Ishikawa (cell line): ENCODE measurements around the gene PPM1F.

Experiments used
- CEBPB ChIP-seq: IDR thresholded peaks from 2 replicates; pipeline ENCODE4 v1.6.1; 2012
- CREB1 ChIP-seq: IDR thresholded peaks from 2 replicates; pipeline ENCODE4 v1.6.1; 2012; ENCODE audit warnings: low read depth
- EGR1 ChIP-seq: IDR thresholded peaks from 2 replicates; pipeline ENCODE4 v1.6.1; 2012
- EP300 ChIP-seq: IDR thresholded peaks from 2 replicates; pipeline ENCODE4 v1.6.1; 2012; ENCODE audit warnings: borderline replicate concordance
- FOXM1 ChIP-seq: IDR thresholded peaks from 2 replicates; pipeline ENCODE4 v1.6.1; 2012; ENCODE audit warnings: low read depth, borderline replicate concordance
- NFIC ChIP-seq: IDR thresholded peaks from 2 replicates; pipeline ENCODE4 v1.6.1; 2012
- RAD21 ChIP-seq: IDR thresholded peaks from 2 replicates; pipeline ENCODE4 v1.6.1; 2012; ENCODE audit warnings: low read depth
- TAF1 ChIP-seq: IDR thresholded peaks from 2 replicates; pipeline ENCODE4 v1.6.1; 2012; ENCODE audit warnings: low read depth, mild to moderate bottlenecking
- TCF12 ChIP-seq: IDR thresholded peaks from 2 replicates; pipeline ENCODE4 v1.6.1; 2012; ENCODE audit warnings: low read depth
- TEAD4 ChIP-seq: IDR thresholded peaks from 2 replicates; pipeline ENCODE4 v1.6.1; 2012
- USF1 ChIP-seq: IDR thresholded peaks from 2 replicates; pipeline ENCODE4 v1.6.1; 2012
- YY1 ChIP-seq: IDR thresholded peaks from 2 replicates; pipeline ENCODE4 v1.6.1; 2012; ENCODE audit warnings: low read depth
- ZBTB7A ChIP-seq: IDR thresholded peaks from 2 replicates; pipeline ENCODE4 v1.6.1; 2012; ENCODE audit warnings: low read depth
- TF ChIP-seq, protein P1 (sequence below): IDR thresholded peaks from 2 replicates; pipeline ENCODE4 v1.6.1; 2012
- TF ChIP-seq, protein P2 (sequence below): IDR thresholded peaks from 2 replicates; pipeline ENCODE4 v1.6.1; 2012; ENCODE audit warnings: low read depth, mild to moderate bottlenecking

The PPM1F gene

DNA sequence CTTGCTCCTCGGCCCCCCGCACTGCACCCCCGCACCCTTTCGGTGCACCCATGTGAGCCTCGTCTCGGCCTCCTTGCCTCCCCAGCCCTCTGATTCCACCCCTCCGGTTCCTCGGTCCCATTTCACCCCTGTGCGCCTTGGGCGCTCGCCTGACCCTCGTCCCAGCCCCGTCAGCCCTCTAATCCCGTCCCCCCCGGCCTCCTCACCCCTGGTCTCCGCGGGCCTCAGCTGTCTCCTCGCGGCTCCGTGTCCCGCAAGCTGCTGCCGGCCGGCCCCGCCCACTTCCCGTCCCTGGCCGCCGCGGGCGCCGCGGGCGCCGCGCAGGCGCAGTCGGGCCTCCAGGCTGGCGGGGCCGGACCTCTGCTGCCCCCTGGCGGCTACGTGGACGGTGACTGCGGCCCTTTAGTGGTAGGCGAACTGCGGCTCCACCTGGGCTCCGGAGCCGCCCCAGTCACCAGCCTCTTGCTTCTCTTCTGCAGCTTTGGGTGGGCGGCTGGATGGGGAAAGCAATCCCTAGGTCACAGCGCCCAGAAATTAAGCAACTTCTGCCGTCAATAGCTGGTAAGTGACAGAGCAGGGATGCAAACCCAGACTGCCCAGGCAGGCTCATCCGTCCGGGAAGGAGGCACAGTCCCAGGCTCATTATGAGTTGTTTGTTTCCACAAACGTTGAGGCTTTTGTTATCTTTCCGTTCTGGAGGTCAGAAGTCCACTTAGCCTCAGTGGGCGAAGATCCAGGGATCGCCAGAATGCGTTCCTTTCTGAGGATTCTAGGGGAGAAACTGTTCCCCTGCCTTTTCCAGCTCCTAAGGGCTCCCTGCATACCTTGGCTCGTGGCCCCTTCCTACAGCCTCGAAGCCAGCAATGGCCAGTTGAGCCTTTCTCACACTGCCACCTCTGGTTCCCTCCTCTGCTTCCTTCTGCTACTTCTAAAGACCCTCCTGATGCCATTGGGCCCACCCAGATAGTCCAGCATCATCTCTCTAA lies at the start of gene PPM1F:
Gene PPM1F (minus strand): TSS at position 263 of the 986 bp plus-strand sequence. CDS start 6,800 bp downstream, outside the sequence.
- TF ChIP-seq RAD21 (peak; percentile 71), ZBTB7A (no peak), CEBPB (no peak), YY1 (no peak), TEAD4 (no peak), TAF1 (no peak; the same call in 1 of the 2 replicates), FOXM1 (no peak)
- TF ChIP-seq, protein P1, sequence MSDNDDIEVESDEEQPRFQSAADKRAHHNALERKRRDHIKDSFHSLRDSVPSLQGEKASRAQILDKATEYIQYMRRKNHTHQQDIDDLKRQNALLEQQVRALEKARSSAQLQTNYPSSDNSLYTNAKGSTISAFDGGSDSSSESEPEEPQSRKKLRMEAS = peak; percentile 47; the same call in 1 of the 2 replicates

- no peak for TF ChIP-seq CREB1
- TF ChIP-seq TCF12 = no peak
Measured at GRCh38 chr22:22001664-22002525, 49.2 kb upstream of the PPM1F start.

DNA sequence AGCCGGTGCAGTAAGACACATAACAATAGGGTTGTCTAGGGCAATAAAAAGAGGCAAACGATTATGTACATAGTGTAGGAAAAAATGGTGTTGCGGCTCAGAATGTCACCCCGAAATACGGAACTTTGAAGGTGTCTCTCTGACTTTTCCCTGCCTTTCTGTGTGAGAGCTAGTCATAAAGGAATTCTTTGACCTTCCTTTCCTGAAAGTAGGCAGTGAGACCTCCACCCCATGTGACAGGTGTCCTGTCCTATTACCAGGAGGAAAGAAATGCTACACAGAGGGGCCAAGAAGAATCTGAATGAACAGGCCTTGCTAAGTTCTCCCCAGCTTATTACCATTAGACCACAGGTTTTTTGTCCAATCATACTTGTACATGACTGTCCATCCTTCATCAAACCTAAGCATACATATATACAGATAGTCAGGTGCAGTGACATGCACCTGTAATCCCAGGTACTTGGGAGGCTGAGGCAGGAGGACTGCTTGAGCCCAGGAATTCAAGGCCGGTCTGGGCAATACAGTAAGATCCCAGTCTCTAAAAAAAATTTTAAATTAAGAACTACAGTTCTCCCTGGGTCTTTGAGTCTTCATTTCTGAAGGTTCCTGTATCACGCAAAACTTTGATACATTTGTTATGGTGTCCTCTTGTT lies 46.1 kb upstream of the PPM1F start:
- TF ChIP-seq CREB1 (no peak), USF1 (no peak), RAD21 (no peak), TEAD4 (no peak), YY1 (no peak)
- TF ChIP-seq, protein P1 = no peak

DNA sequence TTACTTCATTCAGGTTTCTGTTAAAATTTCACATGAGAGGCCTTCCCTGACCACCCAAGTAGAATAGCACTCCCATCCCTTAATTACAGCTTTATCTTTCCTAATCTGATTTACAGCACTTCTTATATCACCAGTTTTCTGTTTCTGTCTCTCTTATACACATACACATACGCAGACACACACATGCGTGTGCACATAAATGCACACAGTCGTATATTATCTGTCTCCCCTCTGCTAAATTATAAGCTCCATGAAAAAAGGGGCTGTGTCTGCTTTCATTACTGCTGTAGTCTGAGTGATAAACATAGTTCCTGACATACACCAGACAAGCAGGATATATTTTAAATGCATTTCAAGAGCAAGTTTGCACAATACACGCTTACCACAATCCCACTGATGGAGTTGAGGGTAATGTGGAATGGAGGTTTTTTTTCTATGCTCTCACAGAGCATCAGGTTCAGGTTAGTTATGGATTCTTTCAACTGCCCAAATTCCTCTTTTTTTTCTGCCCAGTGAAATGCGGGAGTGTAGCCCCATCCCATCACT lies 43.6 kb upstream of the PPM1F start:
- TF ChIP-seq TEAD4 (no peak), YY1 (no peak), TCF12 (no peak), CREB1 (no peak), ZBTB7A (no peak), EP300 (no peak), CEBPB (no peak), NFIC (no peak), TAF1 (no peak), RAD21 (no peak), EGR1 (no peak), USF1 (no peak), FOXM1 (no peak)
- TF ChIP-seq, protein P2, sequence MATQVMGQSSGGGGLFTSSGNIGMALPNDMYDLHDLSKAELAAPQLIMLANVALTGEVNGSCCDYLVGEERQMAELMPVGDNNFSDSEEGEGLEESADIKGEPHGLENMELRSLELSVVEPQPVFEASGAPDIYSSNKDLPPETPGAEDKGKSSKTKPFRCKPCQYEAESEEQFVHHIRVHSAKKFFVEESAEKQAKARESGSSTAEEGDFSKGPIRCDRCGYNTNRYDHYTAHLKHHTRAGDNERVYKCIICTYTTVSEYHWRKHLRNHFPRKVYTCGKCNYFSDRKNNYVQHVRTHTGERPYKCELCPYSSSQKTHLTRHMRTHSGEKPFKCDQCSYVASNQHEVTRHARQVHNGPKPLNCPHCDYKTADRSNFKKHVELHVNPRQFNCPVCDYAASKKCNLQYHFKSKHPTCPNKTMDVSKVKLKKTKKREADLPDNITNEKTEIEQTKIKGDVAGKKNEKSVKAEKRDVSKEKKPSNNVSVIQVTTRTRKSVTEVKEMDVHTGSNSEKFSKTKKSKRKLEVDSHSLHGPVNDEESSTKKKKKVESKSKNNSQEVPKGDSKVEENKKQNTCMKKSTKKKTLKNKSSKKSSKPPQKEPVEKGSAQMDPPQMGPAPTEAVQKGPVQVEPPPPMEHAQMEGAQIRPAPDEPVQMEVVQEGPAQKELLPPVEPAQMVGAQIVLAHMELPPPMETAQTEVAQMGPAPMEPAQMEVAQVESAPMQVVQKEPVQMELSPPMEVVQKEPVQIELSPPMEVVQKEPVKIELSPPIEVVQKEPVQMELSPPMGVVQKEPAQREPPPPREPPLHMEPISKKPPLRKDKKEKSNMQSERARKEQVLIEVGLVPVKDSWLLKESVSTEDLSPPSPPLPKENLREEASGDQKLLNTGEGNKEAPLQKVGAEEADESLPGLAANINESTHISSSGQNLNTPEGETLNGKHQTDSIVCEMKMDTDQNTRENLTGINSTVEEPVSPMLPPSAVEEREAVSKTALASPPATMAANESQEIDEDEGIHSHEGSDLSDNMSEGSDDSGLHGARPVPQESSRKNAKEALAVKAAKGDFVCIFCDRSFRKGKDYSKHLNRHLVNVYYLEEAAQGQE = no peak
- TF ChIP-seq, protein P1 = no peak

DNA sequence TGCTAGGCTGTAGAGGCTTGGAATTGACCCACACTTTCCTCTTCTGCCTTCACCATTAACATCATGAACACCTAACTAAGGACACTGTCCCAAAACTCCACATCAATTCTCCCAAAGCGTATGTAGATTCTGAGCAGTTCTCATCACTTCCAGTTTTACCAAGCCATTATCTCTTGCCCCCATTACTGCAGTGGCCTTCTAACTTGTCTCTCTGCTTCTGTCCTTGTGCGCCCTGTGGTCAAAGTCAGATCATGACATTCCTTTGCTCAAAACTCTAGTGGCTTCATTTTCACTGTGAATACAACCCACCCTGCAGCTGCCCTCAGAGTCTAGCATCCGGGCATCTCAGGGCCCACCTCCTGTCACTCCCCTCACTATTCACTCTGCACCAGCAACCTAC lies 43.0 kb upstream of the PPM1F start:
- TF ChIP-seq RAD21 (no peak), USF1 (no peak), FOXM1 (no peak)

DNA sequence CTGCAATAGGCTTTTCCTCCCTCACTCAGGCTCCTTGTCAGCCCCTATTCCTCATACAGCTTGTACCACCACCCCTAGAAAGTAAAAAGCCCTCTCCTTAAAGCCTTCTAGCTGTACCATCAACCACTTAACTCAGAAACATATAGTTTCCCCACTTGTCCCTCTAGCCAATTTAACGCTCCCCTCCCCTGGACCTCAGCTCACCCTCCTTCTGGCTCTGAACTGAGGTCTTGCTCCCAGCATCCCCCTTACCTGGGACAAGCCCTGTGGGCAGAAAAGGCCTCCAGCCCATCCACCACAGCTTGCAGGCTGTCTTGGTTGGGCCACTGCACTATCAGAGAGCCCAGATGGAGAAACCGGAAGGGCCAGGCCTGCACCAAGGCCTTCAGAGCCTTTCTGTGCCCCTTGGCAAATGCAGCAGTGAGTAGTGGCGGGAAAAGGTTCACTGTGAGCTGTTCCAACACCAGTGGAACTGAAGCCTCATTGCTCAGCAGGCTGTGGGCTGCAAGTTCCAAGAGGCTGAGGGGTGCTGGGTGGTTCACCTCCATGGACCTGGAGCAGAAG lies 42.3 kb upstream of the PPM1F start:
- no peak for TF ChIP-seq TCF12
- no peak for TF ChIP-seq TEAD4
